ENCODE data around the gene PRKACB.

The PRKACB gene

DNA sequence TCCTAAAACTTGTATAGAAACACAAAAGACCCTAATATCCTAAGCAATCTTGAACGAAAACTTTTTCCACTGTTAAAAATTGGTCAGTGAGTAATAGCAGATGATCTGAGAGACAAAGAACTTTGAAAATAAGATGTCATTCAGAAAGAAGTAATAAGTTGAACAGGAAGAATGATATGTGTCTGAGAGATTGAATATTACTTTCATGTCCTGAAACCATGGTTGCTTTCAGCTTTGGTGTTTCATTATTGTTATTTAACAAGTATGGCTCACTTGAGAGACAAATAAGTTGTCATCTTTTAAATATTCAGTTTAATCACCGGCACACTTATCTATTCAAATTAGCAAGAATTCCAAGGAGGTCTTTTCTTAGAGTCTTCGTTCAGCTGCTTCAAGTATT, 11.4 kb downstream of the PRKACB start:
- no peak for DNase-seq (ENCODE audit: low read depth in 4 of 4, low spot score in 1 of 4)

DNA sequence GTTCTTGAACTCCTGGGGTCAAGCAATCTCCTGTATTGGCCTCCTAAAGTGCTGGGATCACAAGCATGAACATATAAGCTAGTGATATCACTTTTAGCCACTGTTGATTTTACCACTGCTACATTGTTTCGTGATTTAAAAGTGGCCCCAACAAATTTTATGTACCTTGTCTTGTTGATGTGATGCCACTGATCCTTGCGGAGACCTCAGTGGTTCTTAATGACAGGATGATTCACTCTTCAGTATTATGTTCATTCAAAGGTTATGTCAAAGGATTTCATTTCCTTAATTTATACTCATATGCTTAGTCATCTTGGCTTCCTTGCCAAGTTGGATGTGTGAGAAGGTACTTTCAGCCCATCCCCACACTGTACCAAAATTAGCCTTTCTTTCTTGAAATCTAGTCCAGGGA, 12.1 kb downstream of the PRKACB start:
- no peak for DNase-seq (ENCODE audit: low read depth in 4 of 4, low spot score in 1 of 4)

DNA sequence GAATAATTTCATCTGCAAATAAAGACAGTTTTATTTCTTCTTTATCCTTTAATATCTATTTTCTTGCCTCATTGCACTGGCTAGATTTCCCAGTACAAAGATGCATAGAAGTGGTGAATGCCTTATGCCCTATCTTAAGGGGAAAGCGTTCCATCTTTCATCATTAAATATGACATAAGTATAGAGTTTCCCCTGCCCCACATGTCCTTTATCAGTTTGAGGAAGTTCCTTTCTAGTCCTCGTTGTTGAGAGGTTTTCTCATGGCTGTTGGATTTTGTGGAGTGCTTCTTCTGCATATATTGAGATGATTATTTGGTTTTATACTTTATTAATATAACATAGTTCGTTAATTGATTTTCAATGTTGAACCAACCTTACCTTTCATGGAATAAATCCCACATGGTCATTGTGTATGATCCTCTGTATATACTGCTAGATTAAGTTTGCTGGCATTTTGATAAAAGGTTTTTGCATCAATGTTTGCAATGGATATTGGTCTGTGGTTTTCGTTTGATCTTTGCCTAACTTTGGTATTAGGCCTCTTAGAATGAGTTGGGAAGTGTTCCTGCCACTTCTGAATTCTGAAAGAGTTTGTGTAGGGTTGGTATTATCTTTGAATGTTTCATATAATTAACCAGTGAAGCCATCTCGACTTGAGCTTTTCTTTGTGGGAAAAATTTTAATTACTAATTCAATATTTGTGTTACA, 15.6 kb downstream of the PRKACB start:
- no peak for DNase-seq (ENCODE audit: low read depth in 4 of 4, low spot score in 1 of 4)

DNA sequence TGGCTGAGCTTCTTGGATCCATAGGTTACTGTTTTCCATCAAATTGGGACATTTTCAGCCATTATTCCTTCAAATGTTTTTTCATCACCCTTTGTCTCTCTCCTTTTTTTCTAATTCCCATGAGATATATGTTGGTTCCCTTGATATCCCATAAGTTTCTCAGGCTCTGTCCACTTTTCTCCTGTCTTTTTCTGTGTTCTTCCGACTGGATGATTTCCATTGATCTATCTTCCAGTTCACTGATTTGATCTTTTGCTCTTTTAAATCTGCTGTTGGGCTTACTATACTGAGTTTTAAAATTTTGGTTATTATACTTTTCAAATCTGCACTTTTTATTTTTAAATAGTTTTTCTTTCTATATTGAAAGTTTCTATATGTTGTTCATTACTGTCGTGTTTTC, 18.2 kb downstream of the PRKACB start:
- DNase-seq (ENCODE audit: low read depth in 4 of 4, low spot score in 1 of 4), result no peak

DNA sequence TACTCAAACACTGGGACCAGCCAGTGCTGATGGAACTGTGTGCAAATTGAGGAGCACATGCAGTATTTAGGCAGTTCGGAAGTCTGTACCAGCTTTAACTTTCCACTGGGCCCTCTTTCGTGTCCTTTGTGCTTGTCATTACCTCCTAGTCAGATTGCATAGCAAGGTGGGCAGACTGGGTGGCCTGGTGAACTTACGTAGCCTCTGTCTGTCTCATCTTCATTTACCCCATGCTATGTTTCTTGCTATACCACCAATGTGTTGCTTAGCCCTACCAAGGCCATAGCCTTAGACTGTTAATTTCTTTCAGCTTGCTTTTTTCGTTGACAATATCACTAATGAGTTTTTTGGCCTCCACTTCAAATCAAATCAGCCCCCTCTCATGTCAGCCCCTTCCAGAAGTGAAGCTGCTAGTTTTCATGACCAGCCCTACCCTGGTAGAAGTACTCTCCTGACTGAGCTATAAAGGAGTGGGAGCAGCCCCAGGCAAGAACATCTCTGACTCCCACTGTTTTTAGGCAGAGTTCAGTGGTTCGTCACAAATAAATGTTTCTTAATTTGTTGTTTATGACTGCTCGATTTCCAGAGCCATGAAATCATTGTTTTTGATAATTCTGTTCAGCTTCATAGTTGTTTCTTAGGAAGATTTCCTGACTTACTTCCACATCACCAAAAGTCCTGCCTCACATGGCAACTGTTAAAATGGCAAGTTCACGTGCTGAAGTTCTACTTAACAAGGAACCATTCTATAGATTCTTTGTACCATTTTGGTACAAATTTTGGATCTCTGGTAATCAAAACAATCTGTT, 19.3 kb downstream of the PRKACB start:
- DNase-seq (ENCODE audit: low read depth in 4 of 4, low spot score in 1 of 4), result no peak

DNA sequence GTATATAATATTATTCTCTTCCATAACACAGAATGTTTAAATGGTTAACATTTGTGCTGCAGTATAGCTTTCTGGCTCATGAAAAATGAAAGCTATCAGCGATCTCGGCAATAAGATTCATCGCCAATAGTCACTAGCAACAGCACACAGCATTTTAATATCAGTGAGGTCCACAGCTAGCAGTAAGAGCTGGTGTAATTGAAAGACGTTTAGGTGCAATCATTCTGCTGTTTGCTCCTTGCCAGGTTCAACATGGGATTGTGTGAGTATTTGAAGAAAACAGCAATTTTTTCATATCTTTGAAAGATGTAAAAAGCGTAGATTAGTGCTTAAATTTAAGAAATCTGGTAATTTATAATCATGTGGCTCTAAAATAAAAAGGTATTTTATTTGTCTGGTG, 20.1 kb downstream of the PRKACB start:
- DNase-seq (ENCODE audit: low read depth in 4 of 4, low spot score in 1 of 4), result no peak

DNA sequence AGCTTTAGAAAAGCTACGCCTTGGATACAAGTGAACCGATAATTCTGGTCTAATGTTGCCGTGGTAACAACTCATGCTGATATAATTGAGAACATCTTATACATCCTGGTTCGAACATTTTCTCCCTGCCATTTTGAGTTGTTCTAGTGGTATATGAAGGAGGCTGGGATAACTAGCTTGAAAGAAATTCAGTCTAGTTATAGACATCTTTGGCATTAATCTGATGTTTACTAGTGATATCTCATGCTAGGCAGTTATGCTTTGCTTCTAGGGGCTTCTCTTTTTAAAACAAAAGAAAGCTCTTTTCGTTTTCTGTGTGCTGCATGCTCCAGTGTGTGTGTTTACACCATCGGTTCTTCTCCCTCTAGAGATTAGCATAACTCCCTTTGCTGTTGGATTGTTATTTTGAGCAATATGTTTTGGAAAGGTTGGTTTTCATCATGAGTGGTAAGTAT, 20.5 kb downstream of the PRKACB start:
- DNase-seq (ENCODE audit: low read depth in 4 of 4, low spot score in 1 of 4), result no peak

DNA sequence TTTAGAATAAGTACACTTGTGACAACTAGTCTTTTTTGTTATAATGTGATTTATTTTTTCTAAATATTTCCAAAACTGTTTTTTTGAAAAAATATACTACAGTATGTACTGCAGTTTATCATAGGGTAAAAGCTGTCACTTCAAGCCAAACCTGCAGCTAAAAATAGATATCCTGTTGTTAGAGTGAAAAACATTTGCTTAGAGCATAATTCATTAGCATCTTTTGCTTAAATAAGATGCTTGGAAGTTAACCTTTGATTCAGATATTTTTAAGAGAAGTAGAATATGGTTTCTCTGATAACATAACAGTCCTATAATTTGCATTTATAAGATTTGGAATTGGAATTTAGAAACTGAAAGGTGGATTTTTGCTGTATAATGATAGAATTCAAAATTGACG, 21.5 kb downstream of the PRKACB start:
- no peak for DNase-seq (ENCODE audit: low read depth in 4 of 4, low spot score in 1 of 4)

DNA sequence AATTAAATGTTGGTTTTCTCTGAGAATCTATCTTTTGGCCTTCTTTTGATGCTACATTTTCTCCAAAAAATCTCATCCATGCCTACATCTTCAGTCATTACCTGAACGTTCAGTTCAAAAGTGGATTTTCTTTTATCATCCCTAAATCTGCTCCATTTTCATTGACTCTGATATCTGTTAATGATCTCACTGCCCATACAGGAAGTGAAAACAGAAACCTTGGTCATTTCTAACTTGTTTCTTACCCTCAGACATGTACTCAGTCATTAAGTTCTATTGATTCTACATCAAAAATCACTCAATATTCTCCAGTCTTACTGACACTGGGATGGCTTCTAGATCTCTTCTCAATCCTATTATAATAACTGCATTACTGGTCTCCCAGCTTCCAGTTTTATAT, 22.7 kb downstream of the PRKACB start:
- no peak for DNase-seq (ENCODE audit: low read depth in 4 of 4, low spot score in 1 of 4)

DNA sequence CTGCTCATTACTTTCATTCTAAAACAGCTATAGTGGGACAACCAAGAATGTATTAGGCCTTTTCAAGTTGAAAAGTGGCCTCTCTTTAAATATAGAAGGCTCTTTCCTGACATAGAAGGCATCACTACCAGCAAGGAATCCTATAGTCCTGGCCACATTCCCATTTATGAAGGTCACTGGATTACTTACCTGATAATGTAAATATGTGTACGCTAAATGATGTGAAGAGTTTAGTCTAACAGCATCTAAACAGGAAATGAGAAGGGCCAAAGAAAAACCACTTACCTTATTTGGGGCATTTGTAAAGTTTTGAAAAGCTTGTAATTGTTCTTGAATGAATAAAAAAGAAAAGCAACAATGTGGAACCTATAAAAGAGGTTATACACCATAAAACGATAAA, 24.7 kb downstream of the PRKACB start:
- DNase-seq (ENCODE audit: low read depth in 4 of 4, low spot score in 1 of 4), result no peak

DNA sequence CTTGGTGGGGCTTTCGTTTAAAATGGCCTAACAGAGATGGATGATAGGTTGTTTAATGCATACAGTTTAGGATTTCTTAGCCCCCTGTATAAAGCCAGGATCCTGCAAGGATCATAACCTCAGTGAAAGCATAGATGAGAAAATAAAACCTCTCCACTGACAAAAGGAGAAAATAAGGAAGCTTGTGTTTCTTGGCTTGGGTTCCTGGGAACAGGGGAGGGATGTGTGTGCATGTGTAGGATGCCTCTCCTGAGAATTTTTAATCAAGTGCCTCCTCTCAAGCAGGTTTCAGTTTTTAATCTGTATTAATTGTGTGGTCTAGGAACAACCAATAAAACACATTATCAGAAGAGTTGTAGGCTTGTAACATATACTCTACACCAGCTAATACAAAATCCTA, 26.1 kb downstream of the PRKACB start:
- DNase-seq (ENCODE audit: low read depth in 4 of 4, low spot score in 1 of 4), result no peak

DNA sequence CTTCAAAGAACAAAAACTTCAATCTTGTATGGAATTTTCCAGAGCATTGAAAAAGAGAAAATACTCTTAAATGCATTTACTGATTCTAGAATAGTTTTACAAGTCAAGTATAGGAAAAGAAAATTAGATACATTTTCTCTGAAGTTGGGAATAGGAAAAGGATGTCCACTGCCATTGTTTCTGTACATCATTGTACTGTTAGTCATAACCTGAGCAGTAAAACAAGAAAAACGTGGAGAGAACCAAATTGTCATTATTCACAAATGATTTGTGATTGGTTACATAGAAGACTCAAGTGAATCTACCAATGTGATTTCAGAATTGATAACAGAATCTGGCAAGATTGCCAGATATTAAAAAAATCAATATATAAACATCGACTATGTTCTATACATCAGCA, 27.4 kb downstream of the PRKACB start:
- no peak for DNase-seq (ENCODE audit: low read depth in 4 of 4, low spot score in 1 of 4)

DNA sequence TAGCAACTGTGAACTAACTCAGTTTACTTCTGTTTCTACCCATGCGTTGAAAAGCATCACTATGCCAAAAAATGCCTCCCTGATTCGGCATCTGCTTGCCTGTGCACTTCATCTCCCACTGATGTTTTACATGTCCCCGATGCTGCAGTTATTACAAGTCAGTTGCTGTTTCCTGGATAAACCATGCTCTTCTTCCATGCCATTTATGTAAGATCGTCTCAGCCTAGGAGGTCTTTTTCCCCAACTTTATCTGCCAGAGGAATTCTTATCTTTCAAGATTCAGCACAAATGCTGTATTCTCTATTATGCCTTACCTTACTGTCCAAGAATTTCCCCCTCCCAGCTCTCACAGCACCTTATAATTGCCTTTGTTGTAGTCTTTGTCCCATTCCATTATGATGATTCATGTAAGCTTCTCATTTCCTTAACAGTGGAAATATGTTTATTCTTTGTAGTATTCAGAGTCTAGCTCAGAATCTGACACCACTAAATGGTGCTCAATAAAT, 30.0 kb downstream of the PRKACB start:
- no peak for DNase-seq (ENCODE audit: low read depth in 4 of 4, low spot score in 1 of 4)

DNA sequence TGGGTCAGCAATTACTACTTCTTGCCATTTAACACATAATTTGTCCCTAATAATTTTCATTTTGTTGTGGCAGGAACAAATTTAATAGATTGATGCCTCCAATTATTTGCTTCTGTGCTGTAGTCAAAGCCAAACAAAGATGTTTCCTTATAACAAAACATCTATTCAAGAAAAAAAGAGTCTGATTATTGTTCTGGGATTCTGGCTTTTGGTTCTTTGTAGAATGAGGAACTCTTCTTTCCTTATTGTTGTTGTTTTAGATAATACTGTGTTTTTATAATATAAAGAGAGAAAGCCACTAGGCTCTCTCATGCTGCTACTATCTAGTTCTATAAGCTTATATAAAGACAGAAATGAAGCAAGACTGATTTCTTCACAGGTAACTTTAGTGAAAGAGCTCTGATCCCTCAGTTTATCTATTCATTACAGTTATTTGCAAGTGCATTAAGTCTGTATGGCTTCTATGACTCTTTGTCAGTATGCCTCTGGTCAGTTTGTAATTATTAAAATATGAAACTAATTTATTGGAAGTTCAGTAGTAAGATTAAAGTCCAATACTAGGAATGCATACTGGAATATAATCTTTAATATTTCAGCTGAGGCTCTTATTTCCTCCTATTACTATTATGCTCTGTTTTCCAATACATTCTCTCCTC, 37.4 kb downstream of the PRKACB start:
- no peak for DNase-seq (ENCODE audit: low read depth in 4 of 4, low spot score in 1 of 4)

DNA sequence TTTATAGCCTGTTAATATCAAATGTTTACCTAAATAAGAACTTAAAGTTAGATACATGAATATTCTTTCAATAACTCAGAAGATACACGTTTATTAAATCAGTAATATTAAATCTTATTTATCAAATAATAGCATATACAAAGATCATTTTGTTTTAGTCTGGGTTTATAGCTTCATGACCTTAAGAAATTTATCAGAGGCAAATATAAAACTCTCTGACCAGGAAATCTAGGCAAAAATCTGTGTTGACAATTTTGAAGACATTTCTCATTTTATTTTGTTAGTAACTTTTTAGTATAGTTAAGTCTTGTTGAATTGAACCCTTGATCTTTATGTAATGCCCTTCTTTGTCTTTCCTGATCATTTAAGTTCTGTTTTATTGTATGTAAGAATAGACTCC, 46.4 kb downstream of the PRKACB start:
- no peak for DNase-seq (ENCODE audit: low read depth in 4 of 4, low spot score in 1 of 4)

DNA sequence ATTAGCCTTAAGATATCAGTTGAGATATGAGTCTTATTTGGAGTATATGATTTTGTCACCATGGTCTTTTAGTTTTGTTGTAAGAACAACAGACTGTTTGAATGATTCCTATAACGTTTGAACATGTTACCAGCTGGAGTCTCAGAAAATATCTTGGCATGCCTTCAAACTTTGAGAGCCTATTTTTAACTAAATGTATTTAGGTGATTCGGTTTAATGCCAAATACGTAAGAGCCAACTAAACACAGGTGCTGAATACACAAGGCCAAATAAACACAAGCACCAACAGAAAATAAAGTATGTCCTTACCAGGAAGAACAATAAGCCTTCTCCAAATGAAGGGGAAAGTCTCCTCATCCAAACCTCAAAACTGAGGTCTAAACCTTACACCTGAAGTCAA, 48.6 kb downstream of the PRKACB start:
- DNase-seq (ENCODE audit: low read depth in 4 of 4, low spot score in 1 of 4), result no peak

DNA sequence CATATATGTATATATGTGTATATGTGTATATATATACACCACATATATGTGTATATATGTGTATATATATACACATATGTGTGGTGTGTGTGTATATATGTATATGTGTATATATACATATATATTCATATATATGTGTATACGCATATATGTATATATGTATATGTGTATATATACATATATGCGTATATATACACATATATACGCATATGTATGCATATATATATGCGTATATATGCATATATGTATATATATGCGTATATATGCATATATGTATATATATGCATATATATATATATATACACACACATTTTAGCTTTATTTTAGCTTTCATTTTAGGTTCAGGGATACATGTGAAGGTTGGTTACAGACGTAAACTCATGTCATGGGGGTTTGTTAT, 54.8 kb downstream of the PRKACB start:
- no peak for DNase-seq (ENCODE audit: low read depth in 4 of 4, low spot score in 1 of 4)

DNA sequence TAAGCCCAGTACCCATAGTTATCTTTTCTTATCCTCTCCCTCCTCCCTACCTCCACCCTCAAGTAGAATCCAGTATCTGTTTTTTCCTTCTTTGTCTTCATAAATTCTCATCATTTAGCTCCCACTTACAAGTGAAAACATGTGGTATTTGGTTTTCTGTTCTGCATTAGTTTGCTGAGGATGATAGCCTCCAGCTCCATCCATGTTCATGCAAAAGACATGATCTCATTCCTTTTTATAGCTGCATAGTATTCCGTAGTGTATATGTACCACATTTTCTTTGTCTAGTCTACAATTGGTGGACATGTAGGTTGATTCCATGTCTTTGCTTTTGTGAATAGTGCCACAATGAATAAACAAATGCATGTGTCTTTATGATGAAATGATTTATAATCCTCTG, 55.2 kb downstream of the PRKACB start:
- DNase-seq (ENCODE audit: low read depth in 4 of 4, low spot score in 1 of 4), result no peak

DNA sequence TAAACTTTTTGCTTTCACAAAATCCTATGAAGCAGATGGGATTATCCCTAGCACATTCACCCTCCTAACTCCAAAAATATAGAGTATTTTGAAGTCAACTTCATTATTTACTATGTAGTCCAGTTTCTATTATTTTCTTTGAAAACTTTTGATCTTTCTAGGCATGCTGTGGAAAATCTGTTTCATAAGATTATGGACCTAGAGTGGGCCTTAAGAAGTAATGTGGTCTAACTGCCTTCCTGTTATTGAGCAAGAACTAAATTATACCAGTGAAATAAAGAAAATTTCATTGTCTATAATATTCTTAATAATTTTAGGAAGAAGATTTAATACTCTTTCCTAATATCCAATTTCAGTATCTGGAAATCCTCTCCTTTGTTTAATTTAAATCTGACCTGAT, 58.1 kb downstream of the PRKACB start:
- DNase-seq (ENCODE audit: low read depth in 4 of 4, low spot score in 1 of 4), result no peak

DNA sequence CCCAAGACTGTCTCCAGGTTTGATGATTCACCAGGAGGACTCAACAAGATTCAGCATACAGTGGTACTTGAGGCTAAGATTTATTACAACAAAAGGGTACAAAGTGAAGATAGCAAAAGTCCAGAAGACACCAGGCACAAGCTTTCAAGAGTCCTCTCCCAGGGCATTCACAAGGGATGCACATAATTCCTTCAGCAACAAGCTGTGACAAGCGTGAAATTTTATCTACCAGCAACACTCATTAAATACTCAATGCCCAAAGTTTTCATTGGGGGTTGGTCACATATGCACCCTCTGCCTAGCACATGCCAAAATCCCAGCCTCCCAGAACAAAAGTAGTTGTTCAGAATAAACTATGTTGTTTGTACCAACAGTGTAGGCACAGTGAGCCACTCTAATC, 62.3 kb downstream of the PRKACB start:
- no peak for DNase-seq (ENCODE audit: low read depth in 4 of 4, low spot score in 1 of 4)

DNA sequence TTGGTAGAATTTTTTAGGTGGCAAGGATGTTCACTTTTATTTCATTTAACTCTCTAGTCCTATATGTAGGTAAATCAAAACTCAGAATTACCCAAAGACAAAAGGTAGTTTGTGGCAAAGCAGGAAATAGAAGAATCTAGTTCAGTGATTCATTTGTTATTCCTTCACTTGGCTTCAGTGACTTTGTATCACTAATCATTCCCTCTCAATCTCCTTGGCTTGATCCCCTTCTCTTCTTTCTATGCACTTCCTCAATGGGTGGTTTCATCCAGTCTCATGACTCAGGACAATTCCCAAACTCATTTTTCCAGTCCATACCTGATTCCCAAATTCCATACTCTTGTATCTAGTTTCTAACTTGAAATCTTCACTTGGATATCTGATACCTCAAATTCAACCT, 64.9 kb downstream of the PRKACB start:
- DNase-seq (ENCODE audit: low read depth in 4 of 4, low spot score in 1 of 4), result no peak

Measured in stimulated activated CD4-positive, alpha-beta T cell treated with anti-CD3 and anti-CD28 coated beads, Interleukin-1b, Interleukin-23, amount 100 ng/mL, for 24 hours (primary cell).